Suppressor macrophage (primary cell): ENCODE data around the gene PEA15.

Experiments
- DNase-seq, 4 experiments: peaks; one replicate each; pipeline ENCODE4 v3.0.0-alpha.2; 2020 to 2022

Gene PEA15

DNA sequence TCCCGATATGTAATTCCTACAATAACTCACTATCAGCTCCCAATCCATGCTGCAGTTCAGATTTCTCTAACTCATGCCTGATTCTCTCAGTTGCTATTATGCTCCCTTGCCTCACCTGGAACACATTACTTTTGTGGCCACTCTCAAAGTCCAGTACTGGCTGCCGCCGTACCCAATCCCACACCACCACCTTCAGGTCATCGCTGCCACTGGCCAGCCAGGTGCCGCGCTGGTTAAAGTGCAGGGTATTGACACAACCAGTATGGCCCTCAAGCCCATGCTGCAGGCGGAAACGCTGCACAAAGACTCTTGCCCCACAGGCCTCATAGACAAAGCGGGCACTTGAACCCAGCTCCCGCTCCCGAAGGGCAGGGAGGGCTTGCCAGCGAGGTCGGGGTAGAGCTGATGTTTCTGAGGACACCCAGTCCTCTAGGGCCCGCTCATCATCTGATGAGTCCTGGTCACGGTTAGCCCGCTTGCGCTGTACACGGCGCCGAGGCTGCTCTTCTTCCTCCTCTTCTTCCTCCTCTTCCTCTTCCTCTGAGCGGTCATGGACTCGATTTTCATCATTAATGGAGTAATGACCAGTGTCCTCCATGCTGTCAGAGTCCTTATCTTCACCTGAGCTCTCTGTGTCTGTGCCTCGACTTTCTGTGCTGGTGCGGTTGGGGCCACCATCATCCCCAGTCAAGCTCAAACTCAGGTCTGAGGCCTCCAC, 34.6 kb downstream of the PEA15 start:
- DNase-seq: no peak

DNA sequence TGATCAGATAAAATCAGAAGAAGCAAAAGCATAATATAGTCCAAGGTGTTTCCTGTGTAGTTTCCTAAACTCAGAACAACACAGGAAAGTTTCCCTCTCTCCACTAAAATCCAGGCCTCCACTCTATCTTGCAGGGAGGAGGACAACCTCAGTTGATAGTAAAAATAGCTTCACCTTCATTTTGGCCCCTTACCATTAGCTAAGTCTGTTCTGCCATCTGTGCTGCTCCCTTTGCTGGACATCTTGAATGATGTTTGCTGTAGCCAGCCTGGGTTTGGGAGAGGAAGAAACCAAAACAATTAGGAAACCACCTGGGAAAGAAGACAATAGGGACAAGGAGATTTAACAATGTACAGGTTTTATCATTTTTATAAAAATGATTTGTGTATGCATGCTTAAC, 38.6 kb downstream of the PEA15 start:
- DNase-seq: no peak

DNA sequence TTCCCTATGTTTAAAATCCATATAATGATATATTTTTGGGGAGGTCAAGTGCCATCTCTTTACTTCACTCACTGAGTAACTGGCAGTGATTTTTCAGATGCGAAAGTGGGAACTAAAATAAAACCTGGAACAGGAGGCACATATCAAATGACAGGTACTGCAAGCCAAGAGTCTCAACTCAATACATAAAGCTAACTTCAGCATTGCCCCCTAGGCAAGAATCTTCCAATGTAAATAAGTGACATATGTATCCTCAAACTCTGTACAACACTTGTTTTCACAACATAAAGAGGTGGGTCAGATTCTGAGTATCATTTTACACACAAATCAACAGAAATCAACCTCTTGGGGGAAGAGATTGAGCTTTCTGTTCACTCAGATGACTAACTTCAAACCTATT, 39.0 kb downstream of the PEA15 start:
- no peak for DNase-seq

DNA sequence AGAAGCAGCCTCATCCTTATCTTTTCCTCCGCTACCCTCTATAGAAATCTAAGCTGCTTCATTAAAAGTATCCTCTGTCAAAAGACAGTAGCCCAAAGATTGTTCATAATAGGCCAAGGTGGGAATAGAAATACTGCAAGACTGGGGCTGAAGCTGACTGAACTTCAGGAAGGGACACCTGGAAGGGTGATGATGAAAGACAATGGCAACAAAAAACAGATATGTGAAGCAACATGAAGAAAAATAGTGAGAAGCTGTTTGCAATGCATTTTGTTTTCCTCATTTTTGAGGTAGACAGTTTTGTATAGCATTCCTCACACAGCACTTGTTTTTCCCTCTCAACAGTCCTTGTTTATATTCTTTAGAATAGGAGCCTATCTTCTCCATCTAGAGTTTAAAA, 40.2 kb downstream of the PEA15 start:
- no peak for DNase-seq

DNA sequence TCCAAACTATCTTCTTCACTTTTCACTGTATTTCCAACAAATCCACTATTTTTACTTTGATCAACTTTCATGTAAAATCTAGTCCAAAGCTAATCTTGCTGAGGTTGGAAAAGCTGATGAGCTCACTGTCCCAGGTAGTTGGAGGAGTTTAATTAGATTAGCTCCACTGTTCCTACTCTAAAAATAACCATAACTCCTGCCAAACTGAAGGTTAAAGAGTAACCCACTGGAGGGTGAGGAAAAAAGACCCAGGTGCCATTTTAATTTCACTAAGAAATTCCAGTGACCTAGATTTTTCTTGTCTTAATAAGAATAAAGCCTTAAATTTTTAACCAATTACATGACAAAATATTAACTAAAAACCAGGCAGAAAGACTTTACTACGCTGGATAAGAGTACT, 41.9 kb downstream of the PEA15 start:
- DNase-seq: no peak

DNA sequence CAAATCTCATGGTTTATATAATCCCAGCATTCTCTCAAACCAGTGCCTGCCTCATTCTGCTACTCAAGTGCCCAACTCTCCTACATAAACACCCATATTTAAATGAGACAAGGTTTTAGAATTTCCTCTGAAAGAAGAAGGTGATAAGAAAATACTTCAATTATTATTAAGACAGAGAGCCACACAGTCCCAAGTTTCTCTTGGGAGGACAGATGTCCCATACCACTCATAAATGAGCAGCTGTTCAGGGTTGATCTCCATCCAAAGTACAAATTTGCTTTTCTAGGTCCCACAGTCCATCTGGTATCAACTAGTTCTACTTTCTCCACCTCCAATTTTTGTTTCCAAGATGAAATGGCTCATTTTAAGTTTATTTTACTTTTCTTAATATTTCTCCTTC, 45.8 kb downstream of the PEA15 start:
- DNase-seq: no peak

DNA sequence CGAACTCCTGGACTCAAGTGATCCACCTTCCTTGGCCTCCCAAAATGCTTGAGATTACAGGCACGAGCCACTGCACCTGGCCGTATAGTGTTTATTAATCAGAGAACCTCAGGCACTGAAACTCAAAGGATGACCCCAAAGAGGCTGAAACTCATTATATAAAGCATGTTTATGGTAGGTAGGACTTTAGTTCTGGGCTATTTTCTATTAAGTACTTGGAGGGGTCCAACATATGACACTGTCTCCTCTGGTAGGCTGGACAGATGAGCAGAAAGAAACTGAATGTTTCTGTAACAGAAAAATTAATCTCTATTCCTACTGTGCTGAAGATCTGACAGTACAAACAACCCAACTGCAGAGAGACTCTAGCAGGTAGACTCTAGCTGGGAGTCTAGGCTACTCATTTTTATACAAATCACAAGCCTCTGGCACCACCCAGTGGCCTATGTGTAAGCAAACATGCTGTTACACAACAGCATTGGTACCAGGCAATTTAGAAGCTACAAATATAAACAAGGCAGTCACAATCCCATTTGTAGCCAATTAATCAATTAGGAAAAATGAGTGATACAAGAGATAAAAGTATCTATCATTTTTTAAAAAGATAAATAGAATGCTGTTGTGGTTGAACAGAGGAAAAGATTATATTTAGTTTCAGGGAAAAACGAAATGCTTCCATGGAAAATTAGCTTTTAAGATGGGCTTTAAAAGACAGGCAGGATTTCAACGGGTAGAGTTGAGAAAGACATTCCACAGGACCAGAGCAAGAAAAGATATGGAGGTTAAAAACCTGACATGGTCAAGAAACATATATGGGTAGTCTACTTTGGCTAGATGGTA, 46.7 kb downstream of the PEA15 start:
- peak; percentile 71 to 85 (median 80) for DNase-seq

DNA sequence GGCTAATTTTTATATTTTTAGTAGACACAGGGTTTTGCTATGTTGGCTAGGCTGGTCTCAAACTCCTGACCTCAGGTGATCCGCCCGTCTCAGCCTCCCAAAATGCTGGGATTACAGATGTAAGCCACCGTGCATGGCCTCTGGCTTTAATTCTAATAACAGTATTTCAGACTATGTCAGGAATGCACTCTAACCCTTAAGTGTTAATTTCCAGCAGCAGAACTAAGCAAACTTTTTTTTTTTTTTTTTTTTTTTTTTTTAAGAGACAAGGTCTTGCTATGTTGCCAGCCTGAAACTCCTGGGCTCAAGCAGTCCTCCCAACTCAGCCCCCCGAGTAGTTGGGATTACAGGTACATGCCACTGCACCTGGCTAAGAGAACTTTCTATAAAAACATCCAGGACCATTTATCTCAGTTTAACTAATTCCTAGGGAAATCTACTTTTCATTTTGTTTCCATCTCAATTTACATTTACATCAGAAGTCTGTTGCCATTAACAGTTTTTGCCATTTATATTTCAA, 50.7 kb downstream of the PEA15 start:
- no peak for DNase-seq

DNA sequence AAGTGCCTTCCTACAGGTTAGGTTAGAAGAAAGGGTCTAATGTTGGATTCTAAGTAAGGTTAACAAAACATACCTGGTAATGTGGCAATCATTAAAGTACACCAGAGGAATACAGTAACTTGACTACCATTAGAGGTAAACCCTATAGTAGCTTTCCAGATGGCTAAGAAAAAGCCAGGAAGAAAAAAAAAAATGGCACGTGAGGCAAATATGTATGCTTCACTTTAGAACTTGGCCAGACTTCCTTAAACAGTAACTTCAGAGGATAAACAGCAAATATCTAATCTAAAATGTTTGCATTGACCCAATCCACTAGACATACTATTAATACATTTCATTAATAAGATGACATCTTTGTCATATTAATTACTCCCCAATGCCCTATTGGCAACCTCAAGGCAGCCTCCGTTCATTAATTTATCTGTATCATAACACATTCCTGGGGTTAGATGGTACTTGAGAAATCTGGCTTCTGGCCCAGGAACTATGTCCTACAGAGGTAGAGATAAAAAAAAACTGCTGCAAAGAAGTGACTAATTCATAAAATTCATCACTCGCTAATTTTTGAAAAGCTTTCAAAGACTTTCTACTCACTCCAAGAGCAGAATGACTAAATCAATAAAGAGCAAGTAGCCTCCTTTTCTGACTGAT, 51.3 kb downstream of the PEA15 start:
- no peak for DNase-seq

DNA sequence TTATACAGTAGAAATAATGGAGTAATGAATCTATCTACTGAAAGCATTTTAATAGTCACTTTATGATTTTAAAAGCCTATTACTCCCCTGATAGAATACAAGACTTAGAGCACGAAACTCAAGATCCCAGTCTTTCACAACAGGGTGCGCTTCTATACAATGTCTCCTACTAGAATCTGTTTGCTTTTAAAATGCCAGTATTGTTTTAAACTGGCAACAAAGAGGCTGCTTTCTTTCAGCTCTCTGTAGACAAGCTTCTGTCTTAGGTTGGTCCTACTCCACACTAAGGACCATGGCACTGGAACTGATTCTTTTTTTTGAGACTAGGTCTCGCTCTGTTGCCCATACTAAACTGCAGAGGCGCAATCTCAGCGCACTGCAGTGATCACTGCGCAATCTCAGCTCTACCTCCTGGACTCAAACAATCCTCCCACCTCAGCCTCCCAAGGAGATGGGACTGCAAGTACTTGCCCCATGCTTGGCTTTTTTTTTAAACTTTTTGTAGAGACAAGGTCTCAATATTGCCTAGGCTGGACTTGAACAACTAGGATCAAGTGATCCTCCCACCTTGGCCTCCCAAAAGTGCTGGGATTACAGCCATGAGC, 52.3 kb downstream of the PEA15 start:
- DNase-seq: no peak

DNA sequence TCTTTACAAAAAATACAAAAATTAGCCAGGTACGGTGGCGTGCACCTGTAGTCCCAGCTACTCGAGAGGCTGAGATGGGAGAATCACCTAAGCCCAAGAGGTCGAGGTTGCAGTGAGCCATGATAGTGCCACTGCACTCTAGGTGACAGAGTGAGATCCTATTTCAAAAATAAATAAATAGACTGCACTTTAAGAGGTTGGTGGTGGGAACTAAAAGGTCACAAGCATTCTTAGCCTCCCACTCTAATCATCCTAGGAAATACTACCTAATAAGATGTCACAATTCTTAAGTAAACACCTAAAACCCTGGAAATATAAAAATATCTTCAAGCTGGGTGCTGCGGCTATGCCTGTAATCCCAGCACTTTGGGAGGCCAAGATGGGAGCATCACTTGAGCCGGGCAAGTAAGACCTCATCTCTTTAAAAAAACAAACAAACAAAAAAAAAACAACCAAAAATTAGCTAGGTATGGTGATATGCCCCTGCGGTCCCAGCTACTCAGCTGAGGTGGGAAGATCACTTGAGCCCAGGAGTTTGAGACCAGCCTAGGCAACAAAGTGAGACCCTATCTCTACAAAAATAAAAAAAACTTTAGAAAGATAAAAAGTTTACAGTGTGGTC, 53.1 kb downstream of the PEA15 start:
- no peak for DNase-seq

DNA sequence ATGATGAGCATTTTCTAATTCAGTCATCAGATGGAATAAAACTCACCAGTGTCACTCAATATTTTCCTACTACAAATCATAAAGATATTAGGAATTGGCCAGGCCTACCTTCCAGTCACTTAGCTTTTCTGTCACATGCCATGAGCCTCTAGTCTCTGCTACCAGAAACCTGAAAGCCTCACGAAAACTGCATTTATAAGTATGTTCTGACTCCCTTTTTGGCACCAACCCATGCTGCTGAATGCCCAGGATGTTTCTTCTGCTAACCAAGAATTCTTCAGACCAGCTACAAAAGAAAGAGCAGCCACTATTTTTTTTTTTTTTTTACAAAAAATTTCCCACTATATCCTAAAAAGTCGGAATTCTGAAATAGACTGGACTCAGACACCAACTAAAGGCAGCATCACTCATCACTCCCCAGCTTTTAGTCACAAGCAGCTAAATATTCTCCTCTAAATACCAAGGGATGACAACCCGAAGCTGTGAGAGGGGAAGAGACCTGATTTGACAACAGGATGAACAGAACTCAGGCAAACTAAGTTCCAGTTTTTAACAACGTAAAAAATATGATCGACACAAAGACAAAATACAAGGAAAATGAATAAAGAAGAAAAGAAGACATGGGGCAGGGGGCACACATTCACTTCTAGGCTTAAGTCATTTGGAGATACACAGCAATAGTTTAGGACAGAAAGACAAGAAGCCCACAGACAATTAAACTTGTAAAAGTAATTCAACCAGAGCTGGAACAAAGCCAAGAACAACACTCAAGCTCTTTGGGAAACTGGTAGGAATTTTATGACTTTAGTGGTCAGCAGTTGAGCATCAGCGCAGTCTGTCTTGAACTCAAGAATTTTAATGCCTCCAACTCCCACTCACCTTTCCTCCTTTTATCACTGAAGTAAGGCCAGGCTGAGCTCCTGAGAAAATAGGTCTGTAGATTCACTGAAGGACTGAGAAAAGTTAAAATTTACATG, 55.5 kb downstream of the PEA15 start:
- DNase-seq: peak in 3 of 4 experiments; percentile 6 to 14 (median 12)

DNA sequence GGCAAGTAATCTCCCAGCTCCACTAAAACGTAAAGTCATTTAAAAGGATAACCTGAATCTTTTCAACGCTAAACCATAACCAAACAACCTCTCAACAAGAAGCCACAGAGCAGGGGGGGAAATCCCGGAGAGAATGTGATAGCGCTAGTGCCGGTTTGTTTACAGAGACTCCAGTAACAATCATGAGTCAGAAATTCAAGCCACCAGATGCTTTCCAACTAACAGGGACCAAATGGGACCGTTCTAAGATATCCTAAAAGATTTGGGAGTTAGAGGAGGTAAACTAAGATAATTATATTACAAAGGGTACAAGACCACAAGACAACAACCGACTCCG, 56.3 kb downstream of the PEA15 start:
- peak; percentile 55 to 67 (median 62) for DNase-seq

DNA sequence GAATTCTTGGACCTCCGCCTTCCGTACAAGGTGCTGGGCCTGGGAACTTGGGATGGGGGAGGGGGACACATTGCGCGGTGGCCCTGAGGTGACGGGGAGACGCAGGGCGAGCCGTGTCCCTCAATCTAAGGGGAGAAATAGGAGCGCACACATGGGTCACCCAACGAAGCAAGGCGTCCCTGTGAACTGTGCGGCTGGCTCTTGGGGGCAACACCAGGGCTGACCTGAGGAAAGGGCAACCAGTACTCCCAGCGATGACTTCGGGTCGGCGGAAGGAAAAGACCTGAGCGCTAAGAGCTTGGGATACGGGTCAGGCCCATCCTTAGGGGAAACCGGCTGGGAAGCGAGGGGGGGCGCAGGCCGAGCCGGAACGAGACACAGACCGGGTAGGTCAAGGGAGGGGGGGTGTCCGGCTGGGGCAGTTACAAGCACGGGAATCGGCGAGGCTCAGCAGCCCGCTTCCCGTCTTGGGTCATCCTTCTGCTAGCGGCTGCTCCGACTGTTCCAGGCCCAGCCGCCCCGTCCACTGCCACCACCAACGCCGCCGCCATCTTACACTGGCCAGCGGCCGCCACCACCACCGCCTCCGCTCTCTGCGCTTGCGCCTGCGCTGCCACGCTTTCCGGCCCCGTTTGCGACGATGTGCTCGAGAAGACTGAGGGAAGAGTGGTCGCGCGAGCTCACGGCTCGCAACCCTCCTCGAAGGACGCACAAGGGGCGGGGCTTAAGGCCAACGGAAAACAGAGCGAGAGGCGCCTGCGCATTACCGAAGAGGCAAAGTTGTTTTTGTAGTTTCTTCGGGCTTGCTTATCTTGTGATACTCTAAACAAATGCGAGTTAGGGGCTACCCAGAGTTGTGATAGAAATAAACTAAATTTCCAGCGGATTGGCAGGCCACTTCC, 57.0 kb downstream of the PEA15 start, which contains the start of gene DCAF8:
TSS of gene DCAF8 (minus strand) at position 657 of the 902 bp plus-strand sequence. CDS start 18,541 bp downstream, outside the sequence.
- DNase-seq: peak; percentile 99 to 100 (median 99)

DNA sequence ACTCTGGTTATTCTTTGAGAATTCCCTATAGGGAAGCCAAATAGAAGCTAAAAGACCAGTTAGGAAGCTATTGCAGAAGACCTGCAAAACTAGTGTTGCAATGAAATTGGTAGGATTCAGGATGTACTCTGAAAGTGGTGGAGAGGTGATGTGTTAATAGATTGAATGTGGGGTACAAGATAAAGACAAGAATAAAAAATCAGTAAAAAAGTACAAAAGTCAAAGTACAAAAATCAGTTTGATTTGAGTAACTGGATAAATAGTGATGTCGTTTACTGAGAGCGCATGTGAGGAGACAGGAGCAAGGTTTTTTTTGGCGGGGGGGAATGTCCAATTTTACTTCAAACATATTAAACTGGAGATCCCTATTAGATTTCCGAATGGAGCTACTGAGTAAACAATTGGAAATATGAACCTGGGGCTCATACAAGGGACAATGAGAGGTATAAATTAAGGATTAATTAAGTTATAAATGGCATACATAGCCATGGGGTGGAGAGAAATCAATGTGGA, 59.7 kb downstream of the PEA15 start:
- DNase-seq: no peak
